Pancreas (tissue), 10 donors: ENCODE results near the gene TESPA1. TPM values are rescaled to one million over a fixed set of nuclear protein-coding genes. Genes with fewer than 3 reads are reported as not detected.

Experiments used
- ATAC-seq, 4 donors: fragments of 200-7000 bp; cut with Tn5 transposase; one replicate each; pipeline versions ENCODE4 v1.8.0 to v1.9.1; 2020; ENCODE audit warnings: mild to moderate bottlenecking in 4 of 4, moderate library complexity in 4 of 4
- DNase-seq, 6 donors: peaks; one replicate each; pipeline ENCODE4 v3.0.0-alpha.2; 2020
- FAIRE-seq: peaks from 2 replicates; lab custom pipeline; 2012; peaks lifted over from hg19 to GRCh38; lab: Jason Lieb, UNC
- H3K27ac ChIP-seq, 4 donors: fragments of 200-600 bp; sonication (generic); 1 replicate in 3 of 4; 2 replicates in 1 of 4; pipeline versions ENCODE4 v1.5.0 to v1.8.0; 2020
- H3K27me3 ChIP-seq, 4 donors: fragments of 200-600 bp; one replicate each; pipeline ENCODE4 v1.8.0; 2021
- H3K36me3 ChIP-seq, 3 donors: fragments of 200-600 bp; sonication (generic) in 1 of 3; one replicate each; pipeline versions ENCODE4 v1.5.0 to v1.8.0; 2020 to 2021
- H3K4me1 ChIP-seq, 3 donors: fragments of 200-600 bp; one replicate each; pipeline ENCODE4 v1.8.0; 2021
- H3K4me3 ChIP-seq, 4 donors: fragments of 200-600 bp; sonication (generic) in 2 of 4; one replicate each; pipeline versions ENCODE4 v1.5.0 to v1.8.0; 2020 to 2021
- H3K9me3 ChIP-seq, 4 donors: fragments of 200-600 bp; one replicate each; pipeline ENCODE4 v1.8.0; 2021
- WGBS, 2 donors: extraction: QIAGEN DNeasy Blood & Tissue Kit; methylation state at CpG; one replicate each; pipeline ENCODE4 v1.1.7; 2013; 5-methylcytosine and 5-hydroxymethylcytosine counted together
- intact Hi-C, 3 donors: fragments of 100-400 bp; cut with DNase I; formaldehyde crosslinking; loops; one replicate each; pipeline versions ENCODE4 v1.11.1 to v1.14.2; 2022
- polyA plus RNA-seq, 2 donors: library from polyadenylated mRNA; stranded (reverse); fragments of 200-250 nt; gene quantifications; one replicate each; pipeline ENCODE4 v1.2.3, GENCODE V29; 2013
- total RNA-seq, 6 donors: library from RNA; stranded (reverse); fragmentation: NEBNext Ultra II Directional in 4 of 6; extraction: Animal tissue kit (Norgen Biotek cat#: 25700) in 4 of 6; gene quantifications; one replicate each; pipeline versions ENCODE4 v1.2.1 to v1.2.4, GENCODE V29; 2021 to 2023
- TF ChIP-seq, protein P1 (sequence below), 4 donors: fragments of 200-600 bp; sonication (generic) in 3 of 4; IDR thresholded peaks; one replicate each; pipeline versions ENCODE4 v1.5.0 to v1.8.0; 2021; ENCODE audit warnings: antibody characterized with exemption in 4 of 4
- donor health status: healthy with polysubstance abuse.
- donor health status: DM: no; HTN: no; CAD: no; lungs with moderate emphysema.
- donor health status: DM: no; HTN: no; CAD: no.
- donor health status: control.
- donor health status: control.
- donor health status: Bipolar disorder and iron deficiency.
- donor health status: DM: yes; HTN: yes; CAD: no.
- donor health status: DM: no; HTN: no; CAD: no.
- donor health status: DM: no; HTN: no; CAD: no.
- donor health status: DM: yes; HTN: yes; CAD: no.

Gene TESPA1
- total and polyA plus RNA-seq, 8 donors = 0.08 to 0.60 (median 0.25) TPM

DNA sequence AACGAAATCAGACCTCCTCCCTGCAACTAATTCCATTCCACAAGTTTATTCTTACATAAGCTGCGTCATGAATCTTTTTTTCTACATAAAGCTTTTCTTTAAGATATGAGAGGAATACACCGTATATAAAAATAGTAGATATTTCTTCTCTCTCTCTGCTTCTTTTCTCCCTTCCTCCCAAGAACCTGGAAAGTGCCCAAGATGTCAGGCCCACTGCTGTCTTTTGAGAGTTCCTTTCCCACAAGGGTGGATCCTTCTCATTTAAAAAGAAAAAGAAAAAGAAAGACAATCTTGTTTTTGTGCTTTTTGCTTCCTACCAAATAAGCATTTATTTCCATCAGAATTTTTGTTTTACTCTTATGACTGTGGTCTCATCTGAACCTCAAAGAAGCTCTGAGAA lies 11.0 kb downstream of the TESPA1 start:
- H3K27me3 ChIP-seq = no peaks in the 10 kb centered on the region
- DNase-seq (no peak), ATAC-seq (no peak), FAIRE-seq (no peak)
- no peaks in the 10 kb centered on the region for H3K36me3 ChIP-seq
- intact Hi-C loops = no loop called here
- WGBS, 2 donors = 77 to 87% methylated on average over 3 of the region's 3 CpGs
- H3K4me3 ChIP-seq = no peak overlapping the region
- TF ChIP-seq, protein P1, sequence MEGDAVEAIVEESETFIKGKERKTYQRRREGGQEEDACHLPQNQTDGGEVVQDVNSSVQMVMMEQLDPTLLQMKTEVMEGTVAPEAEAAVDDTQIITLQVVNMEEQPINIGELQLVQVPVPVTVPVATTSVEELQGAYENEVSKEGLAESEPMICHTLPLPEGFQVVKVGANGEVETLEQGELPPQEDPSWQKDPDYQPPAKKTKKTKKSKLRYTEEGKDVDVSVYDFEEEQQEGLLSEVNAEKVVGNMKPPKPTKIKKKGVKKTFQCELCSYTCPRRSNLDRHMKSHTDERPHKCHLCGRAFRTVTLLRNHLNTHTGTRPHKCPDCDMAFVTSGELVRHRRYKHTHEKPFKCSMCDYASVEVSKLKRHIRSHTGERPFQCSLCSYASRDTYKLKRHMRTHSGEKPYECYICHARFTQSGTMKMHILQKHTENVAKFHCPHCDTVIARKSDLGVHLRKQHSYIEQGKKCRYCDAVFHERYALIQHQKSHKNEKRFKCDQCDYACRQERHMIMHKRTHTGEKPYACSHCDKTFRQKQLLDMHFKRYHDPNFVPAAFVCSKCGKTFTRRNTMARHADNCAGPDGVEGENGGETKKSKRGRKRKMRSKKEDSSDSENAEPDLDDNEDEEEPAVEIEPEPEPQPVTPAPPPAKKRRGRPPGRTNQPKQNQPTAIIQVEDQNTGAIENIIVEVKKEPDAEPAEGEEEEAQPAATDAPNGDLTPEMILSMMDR (IDR thresholded peaks at IDR 0.05) = no peak
- no peak overlapping the region for H3K27ac ChIP-seq
- no peaks in the 10 kb centered on the region for H3K9me3 ChIP-seq
- H3K4me1 ChIP-seq = no peaks in the 10 kb centered on the region

DNA sequence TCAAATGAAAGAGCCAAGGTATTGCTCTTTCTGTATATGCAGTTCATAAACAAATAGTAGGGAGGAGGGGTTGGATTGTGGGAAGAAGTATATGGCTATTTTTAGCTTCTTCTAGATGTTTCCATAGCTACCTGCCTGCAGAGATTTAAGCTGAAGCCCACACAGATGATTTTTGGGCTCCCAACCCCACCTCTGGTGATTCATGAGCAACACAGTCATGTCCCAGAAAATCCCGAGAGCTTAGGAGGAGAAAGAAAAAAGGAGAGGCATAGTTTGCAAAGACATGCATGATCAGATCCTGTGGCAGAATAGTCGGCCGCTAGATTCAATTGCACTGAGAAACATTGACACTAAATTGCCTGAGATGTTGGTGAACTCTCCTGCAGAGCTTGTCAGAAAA lies 13.8 kb downstream of the TESPA1 start:
- no peak for ATAC-seq

DNA sequence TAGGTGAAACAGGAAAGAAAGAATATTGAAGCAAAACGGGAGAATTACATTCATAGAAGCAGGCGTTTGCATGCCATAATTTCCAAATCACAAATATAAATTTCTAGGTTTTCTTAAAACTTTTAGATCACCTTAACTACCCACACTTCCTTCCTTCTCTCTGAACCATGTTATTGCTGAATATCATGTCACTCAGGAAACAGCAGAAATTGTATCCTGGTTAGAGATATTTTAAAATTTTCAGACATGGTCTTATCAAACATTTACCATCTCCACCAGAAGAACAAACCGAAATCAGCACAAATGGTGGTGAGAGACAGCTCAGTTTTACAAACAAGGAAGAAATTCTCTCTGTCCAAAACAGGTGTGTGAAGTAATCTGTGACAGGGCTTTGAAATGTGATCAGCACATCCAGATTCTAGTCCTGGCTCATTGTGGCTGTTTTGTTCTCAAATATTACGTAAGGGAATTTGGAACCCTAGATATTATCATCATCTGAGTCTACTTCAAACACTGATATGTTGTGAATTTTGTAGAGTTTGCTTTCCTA lies 16.3 kb downstream of the TESPA1 start:
- H3K9me3 ChIP-seq = no peaks in the 10 kb centered on the region
- ATAC-seq (no peak), DNase-seq (no peak), FAIRE-seq (no peak)
- TF ChIP-seq, protein P1 (IDR thresholded peaks at IDR 0.05) = no peak
- 41 to 44% methylated on average over 4 of the region's 4 CpGs for WGBS, 2 donors
- H3K27me3 ChIP-seq = peaks cover 0 to 4% (median 0%) of the 10 kb centered on the region in 4 donors
- no peaks in the 10 kb centered on the region for H3K36me3 ChIP-seq
- H3K4me1 ChIP-seq = no peaks in the 10 kb centered on the region
- intact Hi-C loops = loop anchor here in 1 of 3 donors (10.0 kb wide), 1 partner anchor 373 kb away; no protein-coding TSS in a partner anchor
- no peak overlapping the region for H3K4me3 ChIP-seq
- H3K27ac ChIP-seq = no peak overlapping the region

More for the DNA sequence above, 13.8 kb downstream of the TESPA1 start:
- Histone ChIP-seq H3K36me3 (no peaks in the 10 kb centered on the region), H3K4me1 (no peaks in the 10 kb centered on the region), H3K4me3 (no peak overlapping the region), H3K27ac (no peak overlapping the region), H3K9me3 (no peaks in the 10 kb centered on the region), H3K27me3 (no peaks in the 10 kb centered on the region)
- 77 to 80% methylated on average over 3 of the region's 3 CpGs for WGBS, 2 donors
- intact Hi-C loops = no loop called here
- FAIRE-seq = no peak
- TF ChIP-seq, protein P1 (IDR thresholded peaks at IDR 0.05) = no peak
- DNase-seq = no peak

DNA sequence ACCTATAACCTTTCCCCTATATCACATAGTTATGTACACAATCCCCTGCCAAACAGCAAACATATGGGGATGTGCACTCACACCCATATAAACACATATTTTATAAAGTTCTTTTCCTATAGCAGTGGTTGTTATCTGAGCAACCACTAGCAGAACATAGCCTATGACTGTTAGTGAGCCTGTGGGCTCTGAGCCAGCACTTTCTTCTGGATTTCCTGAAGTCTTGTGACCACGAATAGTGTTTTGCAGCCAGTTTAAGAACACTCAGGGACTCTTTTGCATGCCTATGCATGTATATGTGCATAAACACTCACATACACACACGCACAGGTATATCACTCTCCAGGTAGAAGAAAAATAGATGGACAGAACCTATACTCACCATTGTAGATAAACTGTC lies 17.1 kb downstream of the TESPA1 start:
- 32 to 34% methylated on average over 2 of the region's 2 CpGs for WGBS, 2 donors
- FAIRE-seq (no peak), DNase-seq (no peak), ATAC-seq (no peak)
- no peak overlapping the region for H3K27ac ChIP-seq
- intact Hi-C loops = loop anchor here in 1 of 3 donors (10.0 kb wide), 1 partner anchor 373 kb away; no protein-coding TSS in a partner anchor
- peaks cover 0 to 4% (median 0%) of the 10 kb centered on the region in 4 donors for H3K27me3 ChIP-seq
- no peaks in the 10 kb centered on the region for H3K9me3 ChIP-seq
- H3K4me1 ChIP-seq = no peaks in the 10 kb centered on the region
- H3K36me3 ChIP-seq = no peaks in the 10 kb centered on the region
- TF ChIP-seq, protein P1 (IDR thresholded peaks at IDR 0.05) = no peak
- no peak overlapping the region for H3K4me3 ChIP-seq

DNA sequence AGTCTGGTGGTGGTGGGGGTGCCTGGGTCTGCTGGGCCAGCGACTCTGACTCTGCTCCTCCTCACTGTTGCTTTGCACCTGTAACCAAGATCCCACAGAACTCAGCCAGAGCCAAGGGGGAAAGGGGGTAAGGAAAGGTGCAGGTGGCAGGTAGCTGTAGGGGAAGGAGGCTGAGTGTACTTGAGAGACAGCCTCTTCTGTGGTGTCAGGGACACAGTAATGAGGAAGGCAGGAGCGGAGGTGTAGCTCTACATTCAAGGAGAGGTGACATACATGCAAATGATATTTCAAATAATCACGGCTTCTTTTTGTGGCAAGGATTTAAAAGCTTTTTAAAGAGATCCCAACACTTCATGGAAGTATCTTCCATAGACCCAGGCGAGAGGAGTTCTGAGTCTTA lies 23.4 kb downstream of the TESPA1 start:
- intact Hi-C loops = loop anchor here in 1 of 3 donors (10.0 kb wide), 1 partner anchor 366 kb away; no protein-coding TSS in a partner anchor
- no peak overlapping the region for H3K27ac ChIP-seq
- DNase-seq = no peak
- H3K4me1 ChIP-seq = no peaks in the 10 kb centered on the region
- ATAC-seq = no peak
- TF ChIP-seq, protein P1 (IDR thresholded peaks at IDR 0.05) = no peak
- WGBS, 2 donors = 66 to 72% methylated on average over 4 of the region's 4 CpGs
- H3K9me3 ChIP-seq = no peaks in the 10 kb centered on the region
- peaks cover 0 to 5% (median 2%) of the 10 kb centered on the region in 4 donors for H3K27me3 ChIP-seq
- FAIRE-seq = no peak
- H3K4me3 ChIP-seq = no peak overlapping the region
- no peaks in the 10 kb centered on the region for H3K36me3 ChIP-seq
